Activated naive CD4-positive, alpha-beta T cell treated with anti-CD3 and anti-CD28 coated beads, Interleukin-2, amount 50 U/mL, for 24 hours (primary cell): ENCODE measurements around the gene ACKR2.
A peak's percentile ranks its signal among the peaks of the same experiment; 100 is the strongest.
"Not testable (repeated sequence)": the region's sequence is repeated elsewhere in the genome, so short reads cannot be mapped to it uniquely, and the experiment has no call there.

Experiments
- H3K27ac Mint-ChIP-seq: one replicate; pipeline ENCODE4 v1.8.0; 2021; ENCODE audit warnings: mild to moderate bottlenecking, mixed read lengths
- H3K27me3 Mint-ChIP-seq: one replicate; pipeline ENCODE4 v1.8.0; 2021; ENCODE audit warnings: mixed read lengths
- H3K36me3 Mint-ChIP-seq: one replicate; pipeline ENCODE4 v1.8.0; 2021; ENCODE audit warnings: mixed read lengths
- H3K4me1 Mint-ChIP-seq: one replicate; pipeline ENCODE4 v1.8.0; 2021; ENCODE audit warnings: mixed read lengths
- H3K4me3 Mint-ChIP-seq: one replicate; pipeline ENCODE4 v1.8.0; 2021; ENCODE audit warnings: mild to moderate bottlenecking, mixed read lengths
- H3K9me3 Mint-ChIP-seq: one replicate; pipeline ENCODE4 v1.8.0; 2021; ENCODE audit warnings: mixed read lengths

The ACKR2 gene

DNA sequence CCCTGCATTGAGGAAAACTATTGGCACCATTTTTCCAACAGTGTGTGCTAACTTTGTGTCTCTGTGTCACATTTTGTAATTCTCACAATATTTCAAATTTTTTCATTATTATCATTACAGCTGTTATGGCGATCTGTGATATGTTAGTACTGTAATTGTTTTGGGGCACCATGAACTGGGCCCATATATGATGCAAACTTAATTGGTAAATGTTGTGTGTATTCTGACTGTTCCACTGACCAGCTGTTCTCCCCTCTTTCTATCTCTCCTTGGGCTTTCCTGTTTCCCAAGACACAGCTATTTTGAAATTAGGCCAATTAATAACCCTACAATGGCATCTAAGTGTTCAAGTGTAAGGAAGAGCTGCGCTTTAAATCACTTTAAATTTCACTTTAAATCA, 68.6 kb downstream of the ACKR2 start:
- Mint-ChIP-seq H3K4me3 (no peak overlapping the region), H3K36me3 (no peaks in the 10 kb centered on the region), H3K27ac (no peak overlapping the region), H3K9me3 (no peaks in the 10 kb centered on the region), H3K4me1 (peaks cover 14% of the 10 kb centered on the region), H3K27me3 (no peaks in the 10 kb centered on the region)

DNA sequence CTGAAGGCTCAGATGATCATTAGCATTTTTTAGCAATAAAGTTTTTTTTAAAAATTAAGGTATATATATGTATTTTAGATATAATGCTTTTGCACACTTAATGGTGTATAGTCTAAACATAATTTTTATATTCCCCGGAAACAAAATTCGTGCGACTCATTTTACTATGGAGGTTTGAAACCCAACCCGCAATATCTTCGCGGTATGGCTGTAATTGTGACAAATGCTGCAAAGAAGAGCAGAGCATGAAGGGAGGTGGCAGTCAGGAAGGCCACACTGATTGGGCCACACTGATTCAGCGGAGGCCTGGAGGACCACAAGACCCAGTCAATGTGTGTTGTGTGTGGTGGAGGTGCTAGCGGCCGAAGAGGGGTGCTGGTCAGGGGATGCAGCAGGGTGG, 70.9 kb downstream of the ACKR2 start:
- no peaks in the 10 kb centered on the region for H3K36me3 Mint-ChIP-seq
- H3K9me3 Mint-ChIP-seq = no peaks in the 10 kb centered on the region
- peaks cover 14% of the 10 kb centered on the region for H3K4me1 Mint-ChIP-seq
- H3K4me3 Mint-ChIP-seq = peak overlapping the region; percentile 91
- H3K27ac Mint-ChIP-seq = peak overlapping the region; percentile 61
- peaks cover under 1% of the 10 kb centered on the region for H3K27me3 Mint-ChIP-seq

DNA sequence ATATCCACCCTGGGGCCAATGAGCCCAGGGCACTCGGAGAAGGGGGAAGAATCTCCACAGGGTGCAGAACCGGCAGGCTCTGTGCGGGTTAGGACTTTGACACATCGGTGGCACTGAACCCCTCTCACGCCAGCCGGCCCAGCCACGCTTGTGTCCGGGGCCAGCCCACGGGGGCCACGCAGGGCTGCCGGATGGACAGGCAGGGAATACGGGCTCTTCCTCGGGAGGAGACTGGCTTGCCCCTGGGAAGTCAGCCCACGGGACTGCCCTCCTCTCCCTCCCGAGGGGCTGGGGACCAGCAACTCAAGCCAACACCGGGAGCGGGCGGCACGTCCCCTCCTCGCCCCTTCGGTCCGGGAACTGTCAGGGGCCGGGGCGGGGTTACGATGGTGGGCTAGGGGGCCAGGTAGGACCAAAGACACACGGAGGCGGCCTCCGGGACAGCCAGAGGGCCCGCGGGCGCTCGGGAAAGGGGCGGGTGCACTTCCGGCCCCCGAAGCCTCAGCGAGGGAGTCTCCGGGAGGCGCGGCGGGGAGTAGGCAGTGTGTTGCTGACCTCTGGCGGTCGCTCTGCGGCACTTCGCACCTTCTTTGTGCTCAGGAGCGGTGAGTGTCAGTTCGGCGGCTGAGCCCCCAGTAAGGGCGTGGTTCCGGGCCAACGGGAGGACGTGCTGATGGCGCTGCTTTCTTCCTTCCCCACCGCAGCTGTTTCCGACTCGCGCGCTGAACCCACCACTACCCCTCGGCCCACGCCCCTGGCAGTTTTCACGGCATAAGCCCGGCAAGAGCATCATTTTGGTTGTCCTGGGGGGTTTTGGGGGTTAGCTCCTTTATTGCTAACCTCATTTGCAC, 71.6 kb downstream of the ACKR2 start:
- peak overlapping the region; percentile 91 for H3K4me3 Mint-ChIP-seq
- peaks cover 2% of the 10 kb centered on the region for H3K27me3 Mint-ChIP-seq
- H3K4me1 Mint-ChIP-seq = peaks cover 14% of the 10 kb centered on the region
- H3K36me3 Mint-ChIP-seq = no peaks in the 10 kb centered on the region
- peak overlapping the region; percentile 86 for H3K27ac Mint-ChIP-seq
- H3K9me3 Mint-ChIP-seq = no peaks in the 10 kb centered on the region

DNA sequence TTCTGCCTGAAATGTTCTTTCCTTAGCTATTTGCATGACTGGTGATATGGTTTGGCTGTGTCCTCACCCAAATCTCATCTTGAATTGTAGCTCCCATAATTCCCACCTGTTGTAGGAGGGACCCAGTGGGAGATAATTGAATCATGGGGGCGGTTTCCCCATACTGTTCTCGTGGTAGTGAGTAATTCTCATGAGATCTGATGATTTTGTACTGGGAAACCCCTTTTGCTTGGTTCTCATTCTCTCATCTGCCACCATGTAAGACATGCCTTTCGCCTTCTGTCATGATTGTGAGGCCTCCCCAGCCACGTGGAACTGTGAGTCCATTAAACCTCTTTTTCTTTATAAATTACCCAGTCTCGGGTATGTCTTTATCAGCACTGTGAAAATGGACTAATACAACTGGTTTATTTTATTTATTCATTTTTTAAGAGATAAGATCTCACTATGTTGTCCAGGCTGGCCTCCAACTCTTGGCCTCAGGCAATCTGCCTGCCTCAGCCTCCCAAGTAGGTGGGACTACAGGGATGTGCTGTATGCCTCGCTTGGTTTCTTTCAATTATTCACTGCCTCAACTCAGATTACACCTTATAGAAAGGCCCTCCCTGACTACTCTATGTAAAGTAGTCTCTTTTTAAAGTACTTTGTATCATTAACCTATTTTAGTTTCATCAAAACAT, 74.1 kb downstream of the ACKR2 start:
- not testable (repeated sequence) for H3K4me3 Mint-ChIP-seq, H3K27ac Mint-ChIP-seq

DNA sequence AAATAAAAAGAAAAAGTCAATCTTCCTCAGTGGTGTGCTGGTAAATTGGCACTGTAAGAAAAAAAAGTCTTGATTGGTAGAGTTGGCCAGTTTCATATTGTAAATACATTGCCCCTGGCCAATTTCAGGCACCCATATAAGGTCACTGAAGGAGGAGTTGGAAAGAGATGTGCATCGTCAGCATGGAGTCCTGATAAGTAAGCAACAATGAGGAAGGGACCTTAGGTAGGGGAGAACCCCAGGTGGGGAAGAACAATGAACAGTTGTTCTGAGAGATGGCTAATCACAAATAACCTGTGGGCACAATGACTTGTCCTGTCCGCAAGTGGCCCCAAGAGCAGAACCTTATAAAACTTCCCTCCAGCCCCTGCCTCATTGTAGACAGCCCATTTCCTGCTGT, 75.1 kb downstream of the ACKR2 start:
- peaks cover 14% of the 10 kb centered on the region for H3K4me1 Mint-ChIP-seq
- no peak overlapping the region for H3K27ac Mint-ChIP-seq
- no peaks in the 10 kb centered on the region for H3K36me3 Mint-ChIP-seq
- no peaks in the 10 kb centered on the region for H3K9me3 Mint-ChIP-seq
- H3K27me3 Mint-ChIP-seq = peaks cover 7% of the 10 kb centered on the region
- H3K4me3 Mint-ChIP-seq = no peak overlapping the region

More for the DNA sequence above, 74.1 kb downstream of the ACKR2 start:
- peaks cover 14% of the 10 kb centered on the region for H3K4me1 Mint-ChIP-seq
- not testable (repeated sequence) for H3K36me3 Mint-ChIP-seq, H3K9me3 Mint-ChIP-seq, H3K27me3 Mint-ChIP-seq

DNA sequence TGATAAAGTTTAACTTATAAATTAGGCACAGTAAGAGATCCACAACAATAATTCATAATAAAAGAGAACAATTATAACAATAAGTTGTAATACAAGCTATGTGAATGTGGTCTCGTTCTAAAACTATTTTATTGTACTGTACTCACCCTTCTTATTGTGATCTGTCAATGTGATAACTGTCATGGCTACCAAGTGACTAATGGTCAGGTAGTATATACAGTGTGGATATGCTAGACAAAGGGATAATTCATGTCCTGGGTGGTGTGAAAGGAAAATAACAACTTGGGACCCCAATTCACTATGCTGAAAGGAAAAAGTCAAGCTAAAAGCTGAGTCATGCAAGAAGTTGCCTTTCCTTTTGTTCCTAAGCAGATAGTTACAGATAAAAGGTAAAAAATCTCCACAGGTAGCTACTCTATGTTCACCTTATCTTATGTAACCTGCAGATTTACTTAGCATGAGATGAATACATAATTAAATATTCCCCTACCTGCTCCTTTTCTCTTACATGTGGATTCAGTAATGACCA, 77.1 kb downstream of the ACKR2 start:
- no peaks in the 10 kb centered on the region for H3K9me3 Mint-ChIP-seq
- H3K27me3 Mint-ChIP-seq = peaks cover 7% of the 10 kb centered on the region
- no peak overlapping the region for H3K27ac Mint-ChIP-seq
- no peak overlapping the region for H3K4me3 Mint-ChIP-seq
- peaks cover 5% of the 10 kb centered on the region for H3K4me1 Mint-ChIP-seq
- H3K36me3 Mint-ChIP-seq = no peaks in the 10 kb centered on the region

DNA sequence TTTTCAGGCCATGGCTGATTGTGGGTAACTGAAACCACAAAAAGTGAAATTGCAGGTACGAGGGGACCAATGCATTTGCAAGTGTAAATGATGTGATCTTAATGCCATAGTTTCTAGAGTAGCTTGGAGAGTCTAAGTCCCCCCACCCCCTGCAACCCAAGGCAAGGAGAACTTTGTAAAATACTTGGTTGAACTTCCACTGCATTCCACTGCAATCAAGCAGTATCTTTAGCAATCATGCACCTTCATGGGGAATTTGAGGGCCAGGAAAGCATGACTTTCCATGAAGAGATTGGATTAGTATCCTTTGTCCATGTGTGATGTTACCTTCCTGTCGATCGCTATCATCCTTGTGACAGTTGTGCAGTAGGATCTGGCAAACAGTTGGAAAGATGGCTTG, 77.8 kb downstream of the ACKR2 start:
- Mint-ChIP-seq H3K4me1 (no peaks in the 10 kb centered on the region), H3K9me3 (no peaks in the 10 kb centered on the region), H3K36me3 (no peaks in the 10 kb centered on the region), H3K4me3 (no peak overlapping the region), H3K27ac (peak overlapping the region; percentile 12), H3K27me3 (peaks cover 7% of the 10 kb centered on the region)

DNA sequence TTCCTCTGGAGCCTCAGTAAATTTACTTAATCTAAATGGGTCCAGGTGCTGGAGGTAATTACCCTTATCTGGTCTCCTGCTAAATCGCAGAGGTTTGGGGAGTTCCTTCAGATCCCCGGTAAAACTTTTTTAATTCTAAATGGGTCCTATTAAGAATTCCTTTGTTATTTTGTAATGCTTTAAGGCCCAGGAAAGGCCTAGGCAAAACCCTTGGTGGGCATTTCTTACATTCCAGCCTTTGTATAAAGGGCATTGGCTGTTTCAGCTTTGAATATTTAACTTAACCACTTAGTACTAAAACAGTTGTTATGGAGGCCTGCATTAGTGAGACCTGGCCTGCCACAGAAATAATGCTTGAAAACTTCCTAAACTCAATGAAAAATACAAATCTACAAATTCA, 81.8 kb downstream of the ACKR2 start:
- Mint-ChIP-seq H3K4me3 (no peak overlapping the region), H3K36me3 (no peaks in the 10 kb centered on the region), H3K27ac (no peak overlapping the region), H3K27me3 (peaks cover 5% of the 10 kb centered on the region), H3K4me1 (no peaks in the 10 kb centered on the region), H3K9me3 (no peaks in the 10 kb centered on the region)

DNA sequence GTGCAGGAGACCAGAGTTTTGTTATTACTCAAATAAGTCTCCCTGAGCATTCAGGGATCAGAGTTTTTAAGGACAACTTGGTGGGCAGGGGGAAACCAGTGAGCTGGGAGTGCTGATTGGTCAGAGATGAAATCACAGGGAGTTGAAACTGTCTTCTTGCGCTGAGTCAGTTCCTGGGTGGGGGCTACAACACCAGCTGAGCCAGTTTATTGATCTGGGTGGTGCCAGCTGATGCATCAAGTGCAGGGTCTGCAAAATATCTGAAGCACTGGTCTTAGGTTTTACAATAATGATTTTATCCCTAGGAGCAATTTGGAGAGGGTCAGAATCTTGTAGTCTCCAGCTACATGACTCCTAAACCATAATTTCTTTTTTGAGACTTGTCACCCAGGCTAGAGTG, 82.9 kb downstream of the ACKR2 start:
- peaks cover 2% of the 10 kb centered on the region for H3K27me3 Mint-ChIP-seq
- no peaks in the 10 kb centered on the region for H3K36me3 Mint-ChIP-seq
- no peaks in the 10 kb centered on the region for H3K4me1 Mint-ChIP-seq
- no peaks in the 10 kb centered on the region for H3K9me3 Mint-ChIP-seq
- H3K27ac Mint-ChIP-seq = no peak overlapping the region
- H3K4me3 Mint-ChIP-seq = no peak overlapping the region

DNA sequence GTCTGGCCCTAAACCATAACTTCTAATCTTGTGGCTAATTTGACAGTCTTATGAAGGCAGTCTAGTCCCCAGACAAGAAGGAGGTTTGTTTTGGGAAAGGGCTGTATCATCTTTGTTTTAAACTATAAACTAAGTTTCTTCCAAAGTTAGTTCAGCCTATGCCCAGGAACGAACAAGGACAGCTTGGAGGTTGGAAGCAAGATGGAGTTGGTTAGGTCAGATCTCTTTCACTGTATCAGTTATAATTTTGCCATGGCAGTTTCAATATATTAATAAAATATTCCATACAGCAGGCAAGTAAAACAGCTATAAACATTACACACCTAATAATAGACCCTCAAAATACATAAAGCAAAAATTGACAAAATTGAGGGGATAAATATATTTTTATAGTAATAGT, 83.6 kb downstream of the ACKR2 start:
- Mint-ChIP-seq H3K9me3 (no peaks in the 10 kb centered on the region), H3K27ac (no peak overlapping the region), H3K36me3 (no peaks in the 10 kb centered on the region), H3K27me3 (no peaks in the 10 kb centered on the region), H3K4me3 (no peak overlapping the region), H3K4me1 (no peaks in the 10 kb centered on the region)

DNA sequence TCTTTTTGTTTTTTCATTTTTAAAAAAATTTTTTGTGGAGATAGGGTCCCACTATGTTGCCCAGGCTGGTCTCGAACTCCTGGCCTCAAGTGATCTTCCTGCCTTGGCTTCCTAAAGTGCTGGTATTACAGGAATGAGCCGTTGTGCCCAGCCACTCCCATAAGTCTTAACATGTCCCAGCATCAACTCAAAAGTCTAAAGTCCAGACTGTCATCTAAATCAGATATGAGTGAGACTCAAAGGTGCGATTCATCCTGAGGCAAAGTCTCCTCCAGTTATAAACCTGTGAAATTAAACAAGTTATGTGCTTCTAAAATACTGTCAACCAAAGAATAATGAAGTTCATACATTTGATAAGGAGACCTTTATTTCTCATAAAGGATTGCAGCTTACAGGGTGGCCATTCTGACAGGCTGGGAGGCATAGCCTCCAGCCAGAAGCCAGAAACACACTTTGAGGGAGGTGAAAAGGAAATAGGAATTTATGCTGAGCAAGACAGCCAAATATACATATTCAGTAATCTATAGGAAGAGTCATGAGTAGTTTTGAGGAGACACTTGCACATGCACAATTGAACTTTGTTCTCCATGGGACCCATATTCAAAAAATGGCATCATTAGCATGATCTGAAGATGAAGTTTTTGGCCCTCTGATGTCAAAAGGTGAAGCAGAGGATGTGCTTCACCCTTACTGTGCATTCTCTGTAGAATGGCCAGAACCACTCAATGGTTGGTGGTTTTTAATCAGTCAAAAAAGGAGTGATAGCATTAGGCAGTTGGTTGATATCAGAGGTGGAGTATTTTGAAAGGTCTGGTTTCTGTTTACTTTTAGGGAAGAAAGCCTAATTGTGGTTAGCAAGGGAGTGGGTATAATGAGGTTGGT, 85.7 kb downstream of the ACKR2 start:
- Mint-ChIP-seq H3K4me1 (no peaks in the 10 kb centered on the region), H3K27ac (no peak overlapping the region), H3K4me3 (no peak overlapping the region), H3K36me3 (no peaks in the 10 kb centered on the region), H3K9me3 (no peaks in the 10 kb centered on the region), H3K27me3 (no peaks in the 10 kb centered on the region)

DNA sequence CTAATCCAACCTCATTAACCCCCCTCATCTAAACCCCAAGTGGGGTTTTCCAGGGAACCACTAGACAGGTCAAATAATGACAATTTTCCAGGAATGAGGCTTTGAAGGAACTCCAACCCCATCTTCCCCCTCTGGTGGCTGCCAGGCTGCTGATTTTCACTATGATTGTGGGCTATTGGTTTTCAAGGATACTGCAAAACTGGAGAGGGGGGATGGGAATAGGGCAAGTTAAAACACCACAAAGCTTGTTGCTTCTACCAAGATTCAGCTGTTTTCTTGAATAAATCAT, 86.3 kb downstream of the ACKR2 start:
- H3K9me3 Mint-ChIP-seq = no peaks in the 10 kb centered on the region
- no peaks in the 10 kb centered on the region for H3K27me3 Mint-ChIP-seq
- H3K4me3 Mint-ChIP-seq = no peak overlapping the region
- no peaks in the 10 kb centered on the region for H3K36me3 Mint-ChIP-seq
- no peak overlapping the region for H3K27ac Mint-ChIP-seq
- no peaks in the 10 kb centered on the region for H3K4me1 Mint-ChIP-seq

DNA sequence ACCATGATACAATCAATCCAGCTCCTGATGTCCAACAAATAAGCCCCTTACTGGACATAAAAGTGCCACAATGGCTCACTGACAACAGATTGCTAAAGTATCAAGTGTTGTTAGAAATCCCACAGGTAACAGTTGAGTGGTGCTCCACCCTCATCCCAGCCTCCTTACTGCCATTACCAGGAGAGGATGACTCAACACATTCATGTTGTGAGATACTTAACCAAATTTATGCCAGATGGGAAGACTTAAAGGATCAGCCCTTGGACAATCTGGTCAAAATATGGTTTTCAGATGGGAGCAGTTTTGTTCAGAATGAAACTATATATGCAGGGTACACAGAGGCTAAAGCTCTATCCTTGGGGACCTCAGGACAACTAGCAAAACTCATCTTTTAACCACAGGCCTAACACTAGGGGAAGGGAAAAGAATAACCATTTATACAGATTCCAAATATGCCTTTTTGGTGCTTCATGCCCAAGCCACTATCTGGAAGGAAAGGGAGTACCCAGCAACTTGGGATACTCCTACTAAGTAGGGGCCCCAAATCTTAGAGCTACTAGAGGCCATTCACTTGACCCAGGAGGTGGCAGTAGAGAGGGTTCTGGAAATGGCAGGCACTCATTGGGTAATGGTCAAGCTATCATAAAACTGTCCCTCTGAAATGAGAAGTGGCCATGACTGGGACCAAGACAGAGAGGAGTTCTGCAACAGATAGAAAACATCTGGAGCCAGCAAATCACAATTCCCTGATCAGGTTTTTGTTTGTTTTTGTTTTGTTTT, 89.8 kb downstream of the ACKR2 start:
- Mint-ChIP-seq H3K36me3 (no peaks in the 10 kb centered on the region), H3K9me3 (peaks cover under 1% of the 10 kb centered on the region), H3K27me3 (peaks cover 7% of the 10 kb centered on the region), H3K4me3 (no peak overlapping the region), H3K27ac (no peak overlapping the region), H3K4me1 (no peaks in the 10 kb centered on the region)

DNA sequence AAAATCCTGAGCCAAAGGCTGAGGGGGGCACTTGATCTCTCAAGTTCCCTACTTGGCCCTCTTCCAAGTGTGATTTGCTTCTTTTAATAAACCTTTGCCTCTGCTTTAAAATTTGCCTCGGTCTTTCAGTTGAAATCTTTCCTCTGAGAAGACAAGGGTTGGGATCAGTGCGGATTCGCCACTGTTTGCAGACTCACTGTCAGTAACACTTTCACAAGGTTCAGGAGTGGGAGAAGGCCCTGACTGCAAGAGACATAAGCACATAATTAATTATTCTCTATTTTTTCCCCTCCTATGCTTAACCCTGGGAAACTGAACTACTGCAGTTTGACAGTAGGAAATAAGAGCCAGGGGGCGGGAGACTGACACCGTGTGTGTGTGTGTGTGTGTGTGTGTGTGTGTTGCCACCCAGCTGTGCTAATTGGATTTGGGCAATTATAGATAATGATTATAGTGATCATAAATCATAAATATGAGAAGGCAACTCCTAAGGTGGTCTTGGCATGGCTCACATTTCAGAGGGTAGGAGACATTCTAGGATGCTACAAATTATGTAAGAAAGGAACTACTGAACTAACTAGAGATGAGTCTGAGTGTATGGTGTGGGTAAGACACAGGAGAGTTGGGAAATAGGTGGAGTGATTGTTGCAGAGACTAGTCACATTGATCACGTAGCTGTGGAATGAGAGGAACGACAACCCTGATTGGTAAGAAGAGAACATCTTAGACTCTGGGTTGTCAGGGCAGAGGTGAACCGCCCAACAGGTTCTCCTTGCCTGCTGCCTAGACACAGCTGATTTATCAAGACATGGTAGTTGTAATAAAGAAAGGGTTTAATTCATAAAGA, 91.2 kb downstream of the ACKR2 start:
- Mint-ChIP-seq H3K4me3 (no peak overlapping the region), H3K27me3 (peaks cover 17% of the 10 kb centered on the region), H3K36me3 (peaks cover 4% of the 10 kb centered on the region), H3K27ac (no peak overlapping the region), H3K4me1 (peaks cover 1% of the 10 kb centered on the region), H3K9me3 (peaks cover 8% of the 10 kb centered on the region)
